H1 (cell line): Measurements from ENCODE around the gene GRM4. TPM values are rescaled to one million over a fixed set of nuclear protein-coding genes. Genes with fewer than 3 reads are reported as not detected.

Experiments
- BCL11A ChIP-seq, 2 experiments: IDR thresholded peaks; one replicate each; pipeline ENCODE4 v1.6.1; 2011; ENCODE audit warnings: low read depth in 2 of 2, low read length in 2 of 2, mild to moderate bottlenecking in 2 of 2
- CREB1 ChIP-seq: IDR thresholded peaks from 2 replicates; pipeline ENCODE4 v1.6.1; 2012; ENCODE audit warnings: inconsistent platforms
- JUN ChIP-seq: IDR thresholded peaks from 2 replicates; pipeline ENCODE4 v1.6.1; 2011; ENCODE audit warnings: low read depth, mild to moderate bottlenecking, improper control_type of control experiment, low read length
- PHF8 ChIP-seq: fragments of 200-600 bp; sonication (generic); conservative IDR thresholded peaks from 2 replicates; pipeline ENCODE4 v1.7.1; 2012; ENCODE audit warnings: low read depth, mild to moderate bottlenecking, inconsistent platforms, low read length, moderate library complexity
- RAD21 ChIP-seq, 2 experiments: IDR thresholded peaks in 1 of 2; conservative IDR thresholded peaks in 1 of 2; 2 replicates each; pipeline ENCODE4 v1.6.1; 2011; ENCODE audit warnings: low read depth in 2 of 2, low read length in 2 of 2, improper control_type of control experiment in 1 of 2, inconsistent platforms in 1 of 2, mild to moderate bottlenecking in 1 of 2, moderate library complexity in 1 of 2
- SIX5 ChIP-seq: IDR thresholded peaks from 2 replicates; pipeline ENCODE4 v1.6.1; 2011; ENCODE audit warnings: mild to moderate bottlenecking, low read depth, low read length
- TEAD4 ChIP-seq: IDR thresholded peaks from 2 replicates; pipeline ENCODE4 v1.6.1; 2012; ENCODE audit warnings: low read depth, low read length, inconsistent platforms, mixed read lengths
- YY1 ChIP-seq: IDR thresholded peaks from 2 replicates; pipeline ENCODE4 v1.6.1; 2011; ENCODE audit warnings: low read depth, mild to moderate bottlenecking, low read length
- polyA plus RNA-seq, 7 experiments: library from polyadenylated mRNA; depleted of rRNA in 3 of 7; stranded (reverse) in 5 of 7; unstranded in 2 of 7; fragments of >200 nt in 5 of 7; fragments of 200-250 nt in 2 of 7; gene quantifications; 1 replicate in 5 of 7; 2 replicates in 1 of 7; 4 replicates in 1 of 7; pipeline versions ENCODE4 v1.2.1 to v1.2.3, GENCODE V29; 2011 to 2013; ENCODE audit warnings: missing spikeins in 2 of 7, mixed read lengths in 2 of 7
- total RNA-seq: library from RNA; stranded (reverse); fragmentation: NEBNext Ultra II Directional; extraction: Animal tissue kit (Norgen Biotek cat#: 25700); gene quantifications from 2 replicates; pipeline ENCODE4 v1.2.1, GENCODE V29; 2021

The GRM4 gene
- total and polyA plus RNA-seq, 2 of the 8 experiments (the other 6 are each of a cell fraction or from before 2014, with no cell fraction given): 19.6 to 21.5 TPM

DNA sequence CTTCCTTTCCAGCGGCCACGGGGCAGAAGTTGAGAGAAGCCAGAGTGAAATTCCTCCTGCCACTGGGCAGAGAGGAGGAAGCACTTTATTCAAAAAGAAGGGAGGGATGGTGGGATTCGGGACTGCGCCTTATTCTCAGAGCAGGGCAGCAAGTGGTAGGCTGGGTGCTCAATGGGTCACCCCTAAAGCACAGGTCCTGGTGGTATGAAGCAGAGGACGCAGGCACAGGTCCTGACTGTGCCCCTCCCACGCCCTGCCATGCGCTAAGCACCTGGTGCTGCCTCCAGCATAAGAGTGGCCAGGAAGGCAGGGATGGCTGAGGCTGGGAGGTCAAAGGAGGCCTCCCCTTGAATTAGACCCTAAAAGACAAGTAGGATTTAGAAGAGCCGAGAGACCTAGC is 4.9 kb upstream of the GRM4 start (continued):
- TF ChIP-seq BCL11A (IDR thresholded peaks at IDR 0.05; ENCODE audit: low read depth in 2 of 2, low read length in 2 of 2) (no peak), JUN (no peak), RAD21 (IDR thresholded peaks at IDR 0.05 in 1 of 2, conservative IDR thresholded peaks at IDR 0.05 in 1 of 2; ENCODE audit: low read depth in 2 of 2, low read length in 2 of 2) (no peak), YY1 (no peak), PHF8 (no peak), CREB1 (no peak), TEAD4 (no peak), SIX5 (no peak)
- TF ChIP-seq, all 59 proteins: peak for 0
